Measurements from ENCODE around the gene SORBS2. TPM values are rescaled to one million over a fixed set of nuclear protein-coding genes. Genes with fewer than 3 reads are reported as not detected.
A peak's percentile ranks its signal among the peaks of the same experiment; 100 is the strongest.

SORBS2 gene
- total RNA-seq, 4 donors from 2014 or later = 92.7 to 234 (median 122) TPM

GRCh38 chr4:185654311-185654710 is 157.7 kb downstream of the SORBS2 start:
- peak overlapping the region in 2 of 4 donors; percentile 30 to 43 for H3K4me3 ChIP-seq
- H3K27me3 ChIP-seq = no peaks in the 10 kb centered on the region
- no peak for TF ChIP-seq EP300 (IDR thresholded peaks at IDR 0.05; ENCODE audit: low read depth)
- no peak for TF ChIP-seq POLR2AphosphoS5 (IDR thresholded peaks at IDR 0.05)
- no peak for TF ChIP-seq CTCF (IDR thresholded peaks at IDR 0.05)
- TF ChIP-seq POLR2A (IDR thresholded peaks at IDR 0.05) = no peak
- peaks cover 3 to 21% (median 18%) of the 10 kb centered on the region in 4 donors for H3K4me1 ChIP-seq
- DNase-seq = no peak
- H3K9me3 ChIP-seq = no peaks in the 10 kb centered on the region
- in situ Hi-C loops (cut with MboI; ENCODE audit: low pct_ligation_motif_present in 1 of 4, low pct_unique_long_range_greater_than_20kb in 1 of 4, low sequenced_read_pairs in 3 of 4) = no loop called here
- intact Hi-C loops (cut with DNase I; ENCODE audit: low total_unique reads) = loop anchor here (10.0 kb wide), 1 partner anchor 140 kb away; no protein-coding TSS in a partner anchor
- 72 to 73% methylated on average over 3 of the region's 3 CpGs for WGBS, 2 donors (ENCODE audit: low coverage in 1 of 2)
- H3K27ac ChIP-seq = peak overlapping the region; percentile 63 to 82 (median 76)
- no peaks in the 10 kb centered on the region for H3K36me3 ChIP-seq

- intact Hi-C loops (cut with DNase I; ENCODE audit: low total_unique reads) = loop anchor here (10.0 kb wide), 1 partner anchor 143 kb away; no protein-coding TSS in a partner anchor
- H3K27me3 ChIP-seq = no peaks in the 10 kb centered on the region
- H3K27ac ChIP-seq = peak overlapping the region; percentile 2 to 82 (median 32)
- no peaks in the 10 kb centered on the region for H3K36me3 ChIP-seq
- H3K4me3 ChIP-seq = no peak overlapping the region
- no peaks in the 10 kb centered on the region for H3K9me3 ChIP-seq
- peaks cover 3 to 21% (median 18%) of the 10 kb centered on the region in 4 donors for H3K4me1 ChIP-seq
- in situ Hi-C loops (cut with MboI; ENCODE audit: low pct_ligation_motif_present in 1 of 4, low pct_unique_long_range_greater_than_20kb in 1 of 4, low sequenced_read_pairs in 3 of 4) = no loop called here
- TF ChIP-seq CTCF (IDR thresholded peaks at IDR 0.05) = no peak
- TF ChIP-seq POLR2AphosphoS5 (IDR thresholded peaks at IDR 0.05) = no peak
- TF ChIP-seq POLR2A (IDR thresholded peaks at IDR 0.05) = no peak
- TF ChIP-seq EP300 (IDR thresholded peaks at IDR 0.05; ENCODE audit: low read depth) = no peak
- DNase-seq = no peak
- WGBS, 2 donors (ENCODE audit: low coverage in 1 of 2) = 43 to 61% methylated on average over 5 to 7 of the region's 7 CpGs
Observed at GRCh38 chr4:185651851-185652250, 160.1 kb downstream of the SORBS2 start.

GRCh38 chr4:185651137-185651677 is 160.8 kb downstream of the SORBS2 start:
- H3K36me3 ChIP-seq = no peaks in the 10 kb centered on the region
- H3K4me1 ChIP-seq = peaks cover 3 to 21% (median 18%) of the 10 kb centered on the region in 4 donors
- 10 to 34% methylated on average over 2 to 5 of the region's 5 CpGs for WGBS, 2 donors (ENCODE audit: low coverage in 1 of 2)
- H3K27ac ChIP-seq = peak overlapping the region; percentile 14 to 82 (median 52)
- no peak overlapping the region for H3K4me3 ChIP-seq
- intact Hi-C loops (cut with DNase I; ENCODE audit: low total_unique reads) (loop anchor here (10.0 kb wide), 1 partner anchor 144 kb away; no protein-coding TSS in a partner anchor), in situ Hi-C loops (cut with MboI; ENCODE audit: low pct_ligation_motif_present in 1 of 4, low pct_unique_long_range_greater_than_20kb in 1 of 4, low sequenced_read_pairs in 3 of 4) (no loop called here)
- no peaks in the 10 kb centered on the region for H3K27me3 ChIP-seq
- DNase-seq = no peak
- TF ChIP-seq EP300 (IDR thresholded peaks at IDR 0.05; ENCODE audit: low read depth) = no peak
- TF ChIP-seq POLR2AphosphoS5 (IDR thresholded peaks at IDR 0.05) = no peak
- TF ChIP-seq CTCF (IDR thresholded peaks at IDR 0.05) = peak in 1 of 5 experiments; percentile 14
- H3K9me3 ChIP-seq = no peaks in the 10 kb centered on the region

- no peaks in the 10 kb centered on the region for H3K36me3 ChIP-seq
- in situ Hi-C loops (cut with MboI; ENCODE audit: low pct_ligation_motif_present in 1 of 4, low pct_unique_long_range_greater_than_20kb in 1 of 4, low sequenced_read_pairs in 3 of 4) = loop anchor here in 3 of 4 donors (10.0 to 25.0 kb wide), 2 partner anchors 376 to 389 kb away; no protein-coding TSS in a partner anchor
- TF ChIP-seq POLR2A (IDR thresholded peaks at IDR 0.05) = no peak
- no peak for TF ChIP-seq POLR2AphosphoS5 (IDR thresholded peaks at IDR 0.05)
- no peak for TF ChIP-seq EP300 (IDR thresholded peaks at IDR 0.05; ENCODE audit: low read depth)
- no peak for TF ChIP-seq CTCF (IDR thresholded peaks at IDR 0.05)
Observed at GRCh38 chr4:185648631-185649030, 163.4 kb downstream of the SORBS2 start.

More at GRCh38 chr4:185648631-185649030, 163.4 kb downstream of the SORBS2 start:
- H3K27ac ChIP-seq = no peak overlapping the region
- peaks cover 3 to 22% (median 18%) of the 10 kb centered on the region in 4 donors for H3K4me1 ChIP-seq
- no peak overlapping the region for H3K4me3 ChIP-seq
- intact Hi-C loops (cut with DNase I; ENCODE audit: low total_unique reads) = loop anchor here (5.0 kb wide), 1 partner anchor 374 kb away; no protein-coding TSS in a partner anchor
- no peak for DNase-seq
- no peaks in the 10 kb centered on the region for H3K27me3 ChIP-seq
- no peaks in the 10 kb centered on the region for H3K9me3 ChIP-seq
- 68 to 77% methylated on average over 4 of the region's 4 CpGs for WGBS, 2 donors (ENCODE audit: low coverage in 1 of 2)

Data from transverse colon (tissue), 4 donors.